ENCODE measurements around the gene POLR3G. TPM values are rescaled to one million over a fixed set of nuclear protein-coding genes. Genes with fewer than 3 reads are reported as not detected.

Gene POLR3G
- total RNA-seq, 1 experiment from 2014 or later = 73.6 TPM

DNA sequence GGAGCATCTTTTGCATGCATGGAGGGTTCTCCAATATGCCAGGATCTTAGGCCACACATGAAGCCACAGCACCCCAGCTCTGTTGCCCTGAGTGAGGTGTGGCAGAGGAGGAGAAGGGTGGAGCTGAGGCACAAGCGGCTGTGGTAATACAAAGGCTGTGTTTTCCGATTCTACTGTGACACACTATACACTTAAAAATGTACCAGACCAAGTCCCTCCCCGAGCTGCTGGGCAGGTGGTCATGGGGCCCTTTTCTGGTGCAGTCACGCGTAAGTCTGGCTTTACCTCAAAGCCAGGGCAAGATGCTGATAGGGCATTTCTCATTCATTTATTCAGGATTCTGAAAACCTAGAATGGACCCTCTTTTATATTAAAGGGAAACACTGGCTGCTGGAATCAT lies 87.7 kb downstream of the POLR3G start:
- H3K4me3 Mint-ChIP-seq = peak overlapping the region in 1 of 2 experiments; percentile 93; a peak in 3 of 5 replicates
- Histone ChIP-seq H3K27ac (ENCODE audit: insufficient read length, low read depth, low read length) (no peak overlapping the region), H3K4me2 (ENCODE audit: insufficient read depth, insufficient read length, low read length) (peak overlapping the region; percentile 15)

More for the DNA sequence above, 87.7 kb downstream of the POLR3G start:
- peaks cover 4% of the 10 kb centered on the region for H3K23me2 ChIP-seq (ENCODE audit: insufficient read length, low read depth, low read length, poor library complexity, severe bottlenecking)
- H3K36me3 Mint-ChIP-seq (ENCODE audit: insufficient read depth in 1 of 3, low read depth in 3 of 3) = peaks cover 5 to 20% (median 19%) of the 10 kb centered on the region in 3 experiments; a peak in 6 of 7 replicates
- no CpG with 5 or more reads among the region's 5 CpGs for WGBS (ENCODE audit: extremely low coverage, insufficient read length, low lambda C conversion rate)
- peaks cover 17 to 25% of the 10 kb centered on the region in 2 experiments for H3K9me3 Mint-ChIP-seq
- peak overlapping the region; percentile 58 to 97 (median 94) for H3K27ac Mint-ChIP-seq
- H4K20me1 ChIP-seq (ENCODE audit: control insufficient read depth, insufficient read depth, insufficient read length) = no peaks in the 10 kb centered on the region
- no peak overlapping the region for H2BK15ac ChIP-seq (ENCODE audit: low read depth, low read length)
- peaks cover 9% of the 10 kb centered on the region; the same call in 1 of the 2 replicates for H3K4me1 ChIP-seq (ENCODE audit: insufficient read depth, low read length)
- H3K23ac ChIP-seq (ENCODE audit: insufficient read length, low read depth, low read length) = no peak overlapping the region
- peaks cover 62 to 67% of the 10 kb centered on the region in 2 experiments for H3K4me1 Mint-ChIP-seq
- no peak overlapping the region for H3K4ac ChIP-seq (ENCODE audit: low read depth, low read length)
- H3K79me2 ChIP-seq (ENCODE audit: insufficient read depth, low read length) = peaks cover 23% of the 10 kb centered on the region; the same call in 1 of the 2 replicates
- H2BK5ac ChIP-seq (ENCODE audit: insufficient read length, low read length) = no peak overlapping the region
- TF ChIP-seq, protein P1, sequence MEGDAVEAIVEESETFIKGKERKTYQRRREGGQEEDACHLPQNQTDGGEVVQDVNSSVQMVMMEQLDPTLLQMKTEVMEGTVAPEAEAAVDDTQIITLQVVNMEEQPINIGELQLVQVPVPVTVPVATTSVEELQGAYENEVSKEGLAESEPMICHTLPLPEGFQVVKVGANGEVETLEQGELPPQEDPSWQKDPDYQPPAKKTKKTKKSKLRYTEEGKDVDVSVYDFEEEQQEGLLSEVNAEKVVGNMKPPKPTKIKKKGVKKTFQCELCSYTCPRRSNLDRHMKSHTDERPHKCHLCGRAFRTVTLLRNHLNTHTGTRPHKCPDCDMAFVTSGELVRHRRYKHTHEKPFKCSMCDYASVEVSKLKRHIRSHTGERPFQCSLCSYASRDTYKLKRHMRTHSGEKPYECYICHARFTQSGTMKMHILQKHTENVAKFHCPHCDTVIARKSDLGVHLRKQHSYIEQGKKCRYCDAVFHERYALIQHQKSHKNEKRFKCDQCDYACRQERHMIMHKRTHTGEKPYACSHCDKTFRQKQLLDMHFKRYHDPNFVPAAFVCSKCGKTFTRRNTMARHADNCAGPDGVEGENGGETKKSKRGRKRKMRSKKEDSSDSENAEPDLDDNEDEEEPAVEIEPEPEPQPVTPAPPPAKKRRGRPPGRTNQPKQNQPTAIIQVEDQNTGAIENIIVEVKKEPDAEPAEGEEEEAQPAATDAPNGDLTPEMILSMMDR (conservative IDR thresholded peaks at IDR 0.05) = no peak
- no peak overlapping the region for H4K5ac ChIP-seq (ENCODE audit: insufficient read length, low read depth, low read length)
- H3K27me3 Mint-ChIP-seq (ENCODE audit: low read depth) = no peaks in the 10 kb centered on the region
- no peak overlapping the region for H3K9ac ChIP-seq (ENCODE audit: extremely low read depth, insufficient read length, low read length)
- no peak overlapping the region for H3K14ac ChIP-seq (ENCODE audit: insufficient read depth, low read length)
- no peak for DNase-seq
- no peak overlapping the region for H2BK120ac ChIP-seq (ENCODE audit: low read depth, low read length, poor library complexity, severe bottlenecking)
- no peak overlapping the region for H2AK5ac ChIP-seq (ENCODE audit: insufficient read length, low read length)
- no peaks in the 10 kb centered on the region for H3K79me1 ChIP-seq (ENCODE audit: insufficient read depth, low read depth, low read length, poor library complexity, severe bottlenecking)
- no peaks in the 10 kb centered on the region for H3K27me3 ChIP-seq (ENCODE audit: insufficient read depth, low read length)
- no peak overlapping the region for H4K91ac ChIP-seq (ENCODE audit: insufficient read length, low read depth, low read length)
- no peak overlapping the region for H3T11ph ChIP-seq (ENCODE audit: low read length)
- H2AFZ ChIP-seq (ENCODE audit: low read length) = no peak overlapping the region
- H2BK20ac ChIP-seq (ENCODE audit: low read depth, low read length, poor library complexity, severe bottlenecking) = no peak overlapping the region
- no peaks in the 10 kb centered on the region for H3K9me3 ChIP-seq (ENCODE audit: control insufficient read depth, low read depth, low read length)
- H3K18ac ChIP-seq (ENCODE audit: insufficient read length, low read depth, low read length) = no peak overlapping the region
- H2BK12ac ChIP-seq (ENCODE audit: insufficient read length, low read depth, low read length) = no peak overlapping the region
- H4K8ac ChIP-seq (replicated peaks; ENCODE audit: insufficient read length, low read depth, low read length) = no peak overlapping the region
- no peak overlapping the region for H3K56ac ChIP-seq (ENCODE audit: insufficient read length, low read depth, low read length)
